Omental fat pad (tissue), 4 donors: ENCODE data around the gene GALNT6. TPM values are rescaled to one million over a fixed set of nuclear protein-coding genes. Genes with fewer than 3 reads are reported as not detected.

Experiments
- ATAC-seq: fragments of 150-250 bp; one replicate; pipeline ENCODE4 v1.9.1; 2016; ENCODE audit warnings: mild to moderate bottlenecking, moderate library complexity; ENCODE audit not compliant: low FRiP score
- DNase-seq: peaks from one replicate; pipeline ENCODE4 v3.0.0-alpha.2; 2019; ENCODE audit warnings: low spot score
- CTCF ChIP-seq, 3 donors: fragments of 450-650 bp; IDR thresholded peaks; one replicate each; pipeline ENCODE4 v1.5.1; 2016 to 2017; ENCODE audit warnings: antibody characterized with exemption in 3 of 3, mild to moderate bottlenecking in 3 of 3, moderate library complexity in 2 of 3
- total RNA-seq, 4 donors: library from RNA; depleted of rRNA; stranded (reverse); fragments of >200 nt; gene quantifications; one replicate each; pipeline ENCODE4 v1.1.0, GENCODE V29; 2016

GALNT6 gene
- total RNA-seq, 4 donors from 2014 or later: 4.2 to 12.9 (median 10.7) TPM

GRCh38 chr12:51335931-51336330 is 55.3 kb downstream of the GALNT6 start:
- ATAC-seq: no peak

DNA sequence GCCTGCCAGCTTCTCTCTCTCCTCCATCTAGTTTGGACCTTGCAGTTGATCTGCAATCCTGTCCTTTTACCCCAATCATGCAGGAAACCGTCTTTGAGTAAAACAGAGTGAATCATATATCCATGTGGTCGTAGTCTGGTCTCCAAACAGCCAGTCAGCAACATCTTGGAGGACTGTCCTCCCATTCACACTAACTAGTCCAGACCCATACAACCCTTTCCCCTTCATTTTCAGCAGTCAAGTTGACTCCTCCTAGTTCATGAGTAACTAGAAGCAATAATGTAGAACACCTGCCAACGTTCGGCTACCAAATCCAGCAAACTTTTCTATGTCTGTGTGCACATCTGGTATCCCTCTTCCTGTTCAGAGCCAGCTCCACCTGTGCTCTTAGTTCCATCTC is 56.4 kb downstream of the GALNT6 start:
- no peak for ATAC-seq
- DNase-seq: no peak
- no peak for TF ChIP-seq CTCF (IDR thresholded peaks at IDR 0.05)

More at GRCh38 chr12:51335931-51336330, 55.3 kb downstream of the GALNT6 start:
- TF ChIP-seq CTCF (IDR thresholded peaks at IDR 0.05): no peak
- DNase-seq: no peak

DNA sequence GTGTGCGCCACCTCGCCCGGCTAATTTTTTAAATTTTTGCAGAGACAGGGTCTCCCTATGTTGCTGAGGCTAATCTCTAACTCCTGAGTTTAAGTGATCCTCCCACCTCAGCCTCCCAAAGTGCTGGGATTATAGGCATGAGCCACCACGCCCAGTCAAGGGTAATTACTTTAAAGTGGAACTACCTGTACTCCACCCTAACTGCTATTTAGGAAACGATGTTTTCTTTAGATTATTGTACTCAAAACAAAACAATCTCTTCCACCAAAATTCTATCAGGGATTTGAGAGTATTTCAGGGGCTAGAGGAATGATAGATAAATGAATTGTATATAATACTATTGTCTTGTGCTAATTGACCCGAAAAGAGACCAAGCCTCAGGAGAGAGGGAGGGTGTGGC is 57.7 kb downstream of the GALNT6 start:
- no peak for TF ChIP-seq CTCF (IDR thresholded peaks at IDR 0.05)
- ATAC-seq: no peak
- no peak for DNase-seq

DNA sequence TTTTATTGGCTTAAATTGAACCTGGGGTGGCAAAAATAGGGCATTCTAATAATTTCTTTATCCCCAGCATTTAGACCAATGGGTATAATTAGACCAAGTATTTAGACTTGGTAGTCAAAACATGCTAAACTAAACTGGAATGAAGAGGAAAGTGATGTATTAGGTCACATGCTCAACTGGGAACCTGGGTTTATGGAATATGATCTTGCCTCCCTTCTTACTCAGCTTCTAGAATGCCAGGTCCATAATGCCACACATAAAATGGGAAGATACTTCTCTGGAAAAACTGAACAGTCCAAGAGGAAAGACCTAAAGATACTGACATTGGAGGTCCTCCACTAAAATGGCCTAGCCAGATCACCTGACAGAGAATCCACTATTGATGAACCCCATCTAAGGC is 61.0 kb downstream of the GALNT6 start:
- DNase-seq: no peak
- ATAC-seq: no peak
- TF ChIP-seq CTCF (IDR thresholded peaks at IDR 0.05): no peak

DNA sequence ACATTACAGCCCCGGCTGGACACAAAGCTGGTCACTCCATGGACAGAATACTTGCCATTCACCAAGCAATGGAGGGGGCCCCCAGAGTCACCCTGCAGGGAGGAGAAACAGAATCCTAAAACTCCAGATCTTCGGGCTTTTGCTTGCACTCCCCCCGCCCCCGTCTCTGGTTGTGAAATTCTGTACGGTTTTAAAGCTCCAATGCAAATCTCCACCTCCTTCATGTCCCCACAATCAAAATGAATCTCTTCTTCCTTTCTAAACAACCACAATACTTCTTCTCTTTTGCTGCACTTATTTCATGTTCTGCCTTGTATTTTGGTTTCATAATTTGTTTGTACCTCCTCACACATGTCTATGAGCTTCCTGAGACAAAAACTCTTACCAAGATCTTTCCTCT is 61.5 kb downstream of the GALNT6 start:
- TF ChIP-seq CTCF (IDR thresholded peaks at IDR 0.05): no peak
- DNase-seq (no peak), ATAC-seq (no peak)

DNA sequence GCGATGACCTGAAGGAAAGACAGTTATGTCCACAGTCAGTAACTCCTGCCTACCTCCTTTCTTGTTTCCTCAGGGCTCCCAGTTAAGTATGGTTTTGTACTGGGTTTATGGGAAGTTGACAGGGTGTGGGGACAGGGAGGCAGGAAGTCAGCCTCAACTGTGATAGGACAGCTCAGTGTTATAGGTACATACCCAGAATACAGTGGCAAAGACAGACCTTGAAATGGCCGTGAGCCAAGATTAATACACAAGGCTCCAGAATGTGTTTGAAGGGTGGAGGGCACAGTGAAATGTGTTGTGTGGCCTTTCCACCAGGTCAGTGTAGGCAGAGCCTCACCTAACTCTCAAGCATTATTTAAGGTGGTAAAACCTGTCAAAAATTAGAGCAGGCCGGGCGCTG is 62.6 kb downstream of the GALNT6 start:
- DNase-seq (no peak), ATAC-seq (no peak)
- no peak for TF ChIP-seq CTCF (IDR thresholded peaks at IDR 0.05)

- DNase-seq (no peak), ATAC-seq (no peak)
- no peak for TF ChIP-seq CTCF (IDR thresholded peaks at IDR 0.05)
These were observed 64.3 kb downstream of the GALNT6 start for GRCh38 chr12:51326698-51327439.
